Measurements from ENCODE around the gene ADCYAP1R1. TPM values are rescaled to one million over a fixed set of nuclear protein-coding genes. Genes with fewer than 3 reads are reported as not detected.

ADCYAP1R1 gene
- total RNA-seq, 2 experiments from 2014 or later = not detected

- Histone ChIP-seq H3K4me3 (ENCODE audit: low read depth, low read length, poor library complexity, severe bottlenecking) (no peak overlapping the region), H3K4me1 (ENCODE audit: insufficient read depth, low read length, poor library complexity, severe bottlenecking) (no peaks in the 10 kb centered on the region), H3K79me2 (ENCODE audit: insufficient read depth, low read depth, low read length) (no peaks in the 10 kb centered on the region), H3K27ac (ENCODE audit: low read depth, low read length, poor library complexity, severe bottlenecking) (no peak overlapping the region), H3K9me2 (ENCODE audit: insufficient read depth, low read length) (no peaks in the 10 kb centered on the region), H3K9me3 (ENCODE audit: low read length) (no peaks in the 10 kb centered on the region), H4K20me1 (ENCODE audit: insufficient read depth, low read length) (no peaks in the 10 kb centered on the region), H3K4me2 (ENCODE audit: low read length) (no peak overlapping the region), H3K36me3 (ENCODE audit: insufficient read depth, low read length) (no peaks in the 10 kb centered on the region), H2AFZ (ENCODE audit: low read length) (no peak overlapping the region)
- DNase-seq (ENCODE audit: low spot score) = no peak
- TF ChIP-seq EZH2phosphoT487 (IDR thresholded peaks at IDR 0.05; ENCODE audit: borderline replicate concordance, low read depth, low read length) = no peak
- no peak for TF ChIP-seq CTCF (conservative IDR thresholded peaks at IDR 0.05; ENCODE audit: low read length)
- POLR2A ChIA-PET = interaction anchor here (0.8 kb wide), 1 partner anchor 10 kb away, joined by 4 read pairs; no protein-coding TSS in a partner anchor
- CTCF ChIA-PET (ENCODE audit: unreplicated experiment) = no interaction called here
- intact Hi-C loops (cut with micrococcal nuclease; ENCODE audit: unreplicated experiment) = no loop called here
- no TSS peak for BruUV-seq (replicated peaks)
Observed at GRCh38 chr7:31108097-31108657, 56.1 kb downstream of the ADCYAP1R1 start.

DNA sequence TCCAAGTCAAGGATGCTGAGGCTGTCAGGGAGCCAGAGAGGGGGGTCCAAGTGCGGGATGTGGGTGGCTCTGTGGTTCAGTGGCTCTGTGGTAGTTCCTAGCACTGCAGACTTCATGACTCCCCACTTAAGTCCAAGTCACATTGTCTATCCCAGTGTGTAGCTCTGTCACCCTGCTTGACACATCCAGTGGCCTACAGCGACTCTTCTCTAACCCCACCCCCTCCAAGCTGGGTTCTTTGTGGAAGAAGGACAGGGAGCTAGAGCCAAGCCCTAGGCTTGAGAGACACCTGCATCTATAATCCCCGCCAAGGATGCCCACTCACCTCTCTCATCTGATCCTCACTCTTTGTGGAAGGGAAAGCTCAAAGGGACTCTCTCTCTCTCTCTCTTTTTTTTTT, 57.6 kb downstream of the ADCYAP1R1 start:
- Histone ChIP-seq H3K9me3 (ENCODE audit: low read length) (no peaks in the 10 kb centered on the region), H3K79me2 (ENCODE audit: insufficient read depth, low read depth, low read length) (no peaks in the 10 kb centered on the region), H4K20me1 (ENCODE audit: insufficient read depth, low read length) (no peaks in the 10 kb centered on the region), H3K4me1 (ENCODE audit: insufficient read depth, low read length, poor library complexity, severe bottlenecking) (no peaks in the 10 kb centered on the region), H3K36me3 (ENCODE audit: insufficient read depth, low read length) (no peaks in the 10 kb centered on the region), H2AFZ (ENCODE audit: low read length) (no peak overlapping the region), H3K27ac (ENCODE audit: low read depth, low read length, poor library complexity, severe bottlenecking) (no peak overlapping the region), H3K9me2 (ENCODE audit: insufficient read depth, low read length) (no peaks in the 10 kb centered on the region), H3K4me2 (ENCODE audit: low read length) (no peak overlapping the region), H3K4me3 (ENCODE audit: low read depth, low read length, poor library complexity, severe bottlenecking) (no peak overlapping the region)
- no peak for DNase-seq (ENCODE audit: low spot score)
- intact Hi-C loops (cut with micrococcal nuclease; ENCODE audit: unreplicated experiment) = no loop called here
- BruUV-seq (replicated peaks) = no TSS peak
- ChIA-PET POLR2A (no interaction called here), CTCF (ENCODE audit: unreplicated experiment) (no interaction called here)
- no peak for TF ChIP-seq EZH2phosphoT487 (IDR thresholded peaks at IDR 0.05; ENCODE audit: borderline replicate concordance, low read depth, low read length)
- no peak for TF ChIP-seq CTCF (conservative IDR thresholded peaks at IDR 0.05; ENCODE audit: low read length)

DNA sequence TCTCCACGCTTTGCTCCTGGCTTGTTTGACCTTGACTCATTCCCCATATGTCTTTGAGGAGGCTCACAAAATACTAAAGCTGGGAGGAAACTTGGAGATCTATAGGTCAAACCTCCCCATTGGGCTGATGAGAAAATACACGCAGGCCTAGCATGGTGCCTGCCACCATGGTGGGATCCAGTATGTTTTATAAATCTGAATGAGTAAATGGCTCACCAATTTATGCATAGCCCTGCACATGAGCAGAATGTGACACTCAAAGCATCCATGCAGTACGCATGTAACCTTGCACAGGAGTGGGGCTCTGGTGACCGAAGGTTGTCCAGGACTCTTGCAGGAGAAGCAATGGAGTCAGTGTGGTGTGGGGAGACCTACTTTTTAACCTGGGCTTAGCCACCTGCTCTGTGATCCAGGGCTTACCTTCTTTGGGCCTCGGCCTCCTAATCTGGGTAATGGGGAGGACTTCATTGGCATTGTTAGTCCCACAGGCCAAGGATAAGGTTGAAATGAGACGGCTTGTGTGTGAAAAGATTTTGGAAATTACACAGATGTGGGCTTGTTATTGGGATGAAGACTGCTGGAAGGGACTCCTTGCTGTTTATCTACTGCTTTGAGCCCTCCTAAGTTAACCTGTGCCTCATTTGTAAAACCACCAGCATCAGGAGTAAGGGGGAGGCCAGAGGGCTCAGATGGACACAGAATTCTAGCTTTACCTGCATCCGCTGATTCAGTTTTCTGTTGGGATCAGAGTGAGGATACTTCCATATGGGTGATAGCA, 58.4 kb downstream of the ADCYAP1R1 start:
- H3K4me3 ChIP-seq (ENCODE audit: low read depth, low read length, poor library complexity, severe bottlenecking) = no peak overlapping the region
- no peaks in the 10 kb centered on the region for H3K79me2 ChIP-seq (ENCODE audit: insufficient read depth, low read depth, low read length)
- BruUV-seq (replicated peaks) = no TSS peak
- H3K4me2 ChIP-seq (ENCODE audit: low read length) = no peak overlapping the region
- H4K20me1 ChIP-seq (ENCODE audit: insufficient read depth, low read length) = no peaks in the 10 kb centered on the region
- H3K27ac ChIP-seq (ENCODE audit: low read depth, low read length, poor library complexity, severe bottlenecking) = no peak overlapping the region
- no peak for TF ChIP-seq CTCF (conservative IDR thresholded peaks at IDR 0.05; ENCODE audit: low read length)
- no peak for TF ChIP-seq EZH2phosphoT487 (IDR thresholded peaks at IDR 0.05; ENCODE audit: borderline replicate concordance, low read depth, low read length)
- no peak for DNase-seq (ENCODE audit: low spot score)
- H2AFZ ChIP-seq (ENCODE audit: low read length) = no peak overlapping the region
- POLR2A ChIA-PET = no interaction called here
- CTCF ChIA-PET (ENCODE audit: unreplicated experiment) = no interaction called here
- H3K9me3 ChIP-seq (ENCODE audit: low read length) = no peaks in the 10 kb centered on the region
- H3K9me2 ChIP-seq (ENCODE audit: insufficient read depth, low read length) = no peaks in the 10 kb centered on the region
- H3K4me1 ChIP-seq (ENCODE audit: insufficient read depth, low read length, poor library complexity, severe bottlenecking) = no peaks in the 10 kb centered on the region
- intact Hi-C loops (cut with micrococcal nuclease; ENCODE audit: unreplicated experiment) = no loop called here
- H3K36me3 ChIP-seq (ENCODE audit: insufficient read depth, low read length) = no peaks in the 10 kb centered on the region

Measured in OCI-LY7 (cell line).